Astrocyte of the spinal cord (primary cell): ENCODE data around the gene PDE8A.
"Not testable (repeated sequence)": the region's sequence is repeated elsewhere in the genome, so short reads cannot be mapped to it uniquely, and the experiment has no call there.

Source experiments
- DNase-seq: peaks from one replicate; pipeline ENCODE4 v3.0.0; 2011; ENCODE audit warnings: low read depth, low spot score
- H3K4me3 ChIP-seq: 2 replicates; pipeline ENCODE4 v1.5.1; 2011; ENCODE audit warnings: low read depth, mild to moderate bottlenecking, low read length, moderate library complexity
- in situ Hi-C: cut with HindIII; loops from 2 replicates; pipeline ENCODE4 v1.10.0; 2017; ENCODE audit warnings: low sequenced_read_pairs
- TF ChIP-seq, protein P1 (sequence below): IDR thresholded peaks from 2 replicates; pipeline ENCODE4 v1.5.1; 2012; ENCODE audit warnings: low read depth, mild to moderate bottlenecking, low read length, inconsistent platforms

Gene PDE8A

DNA sequence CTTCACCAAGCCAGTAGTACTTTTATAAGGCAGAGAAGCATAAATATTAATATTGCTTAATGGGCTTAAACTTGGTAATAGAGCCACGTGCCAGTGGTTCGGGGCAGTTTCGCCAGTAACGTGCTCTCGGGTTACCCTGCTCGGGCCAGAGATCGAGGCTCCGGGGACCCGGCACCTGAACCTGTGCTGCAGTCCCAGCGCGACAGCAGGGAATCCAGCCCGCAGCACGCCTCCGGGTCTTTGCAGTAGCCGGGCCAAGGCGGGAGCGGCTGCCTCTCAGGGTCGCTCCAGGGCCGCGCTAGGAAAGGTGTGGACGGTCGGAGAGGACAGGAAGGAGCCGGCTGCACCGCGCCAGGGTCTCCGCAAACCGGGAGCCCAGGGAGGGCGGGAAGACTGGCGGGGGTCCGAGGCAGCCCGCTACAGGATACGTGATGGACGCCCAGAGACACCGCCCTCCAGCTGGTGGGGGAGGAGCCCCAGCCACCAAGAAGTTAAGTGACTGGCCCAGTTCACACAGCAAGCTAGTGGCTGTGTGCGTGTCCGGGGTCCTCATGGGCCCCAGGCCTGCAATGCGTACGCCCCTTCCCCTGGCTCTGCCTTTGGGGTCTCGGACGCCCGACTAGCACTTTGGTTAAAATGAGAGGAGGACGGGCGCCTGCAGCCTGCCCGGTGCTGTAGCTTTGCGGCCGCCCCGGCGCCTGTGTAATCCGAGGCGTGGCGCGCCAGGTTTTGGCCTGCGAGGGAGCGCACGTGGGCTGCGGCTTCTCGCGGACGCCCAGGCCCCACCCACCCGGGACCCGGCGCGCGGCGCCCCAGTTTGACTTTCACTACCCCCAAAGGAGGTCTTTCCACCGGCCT is 1.2 kb upstream of the PDE8A start:
- H3K4me3 ChIP-seq: peak overlapping the region; percentile 80
- TF ChIP-seq, protein P1, sequence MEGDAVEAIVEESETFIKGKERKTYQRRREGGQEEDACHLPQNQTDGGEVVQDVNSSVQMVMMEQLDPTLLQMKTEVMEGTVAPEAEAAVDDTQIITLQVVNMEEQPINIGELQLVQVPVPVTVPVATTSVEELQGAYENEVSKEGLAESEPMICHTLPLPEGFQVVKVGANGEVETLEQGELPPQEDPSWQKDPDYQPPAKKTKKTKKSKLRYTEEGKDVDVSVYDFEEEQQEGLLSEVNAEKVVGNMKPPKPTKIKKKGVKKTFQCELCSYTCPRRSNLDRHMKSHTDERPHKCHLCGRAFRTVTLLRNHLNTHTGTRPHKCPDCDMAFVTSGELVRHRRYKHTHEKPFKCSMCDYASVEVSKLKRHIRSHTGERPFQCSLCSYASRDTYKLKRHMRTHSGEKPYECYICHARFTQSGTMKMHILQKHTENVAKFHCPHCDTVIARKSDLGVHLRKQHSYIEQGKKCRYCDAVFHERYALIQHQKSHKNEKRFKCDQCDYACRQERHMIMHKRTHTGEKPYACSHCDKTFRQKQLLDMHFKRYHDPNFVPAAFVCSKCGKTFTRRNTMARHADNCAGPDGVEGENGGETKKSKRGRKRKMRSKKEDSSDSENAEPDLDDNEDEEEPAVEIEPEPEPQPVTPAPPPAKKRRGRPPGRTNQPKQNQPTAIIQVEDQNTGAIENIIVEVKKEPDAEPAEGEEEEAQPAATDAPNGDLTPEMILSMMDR: no peak
- DNase-seq: peak; percentile 92
- in situ Hi-C loops: no loop called here

DNA sequence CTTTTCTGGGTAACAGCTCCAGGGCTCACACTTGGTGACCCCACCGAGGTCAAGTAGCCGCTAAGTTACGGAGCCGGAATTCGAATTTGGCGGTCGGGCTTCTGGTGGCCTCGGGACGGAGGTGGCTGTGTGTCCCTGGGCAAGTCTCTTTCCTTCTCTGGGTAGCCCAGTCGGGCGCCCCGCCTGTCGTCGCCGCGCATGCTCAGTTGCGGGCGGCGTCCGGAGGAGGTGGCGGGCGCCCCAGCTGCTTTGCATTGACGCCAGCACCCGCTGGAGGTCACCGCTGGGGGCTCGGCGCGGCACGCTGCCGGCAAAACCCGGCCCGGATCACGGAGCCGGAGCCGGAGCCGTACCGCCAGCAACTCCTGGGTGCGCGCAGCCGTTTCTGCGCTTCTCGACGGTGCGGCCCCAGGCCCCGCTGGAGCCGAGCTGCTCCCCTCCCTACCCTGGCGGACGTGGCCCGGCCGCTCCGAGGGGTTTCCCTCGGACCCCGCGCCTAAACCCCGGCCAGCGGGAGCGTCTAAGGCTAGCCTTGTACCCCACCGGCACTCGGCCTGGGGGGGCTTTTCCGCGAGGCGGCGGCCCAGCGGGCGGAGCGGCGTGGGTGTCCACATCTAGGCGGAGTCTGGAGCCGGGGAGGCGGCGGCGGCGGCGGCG is 474 bp upstream of the PDE8A start:
- DNase-seq: peak; percentile 98
- TF ChIP-seq, protein P1: no peak
- H3K4me3 ChIP-seq: peak overlapping the region; percentile 80
- in situ Hi-C loops: no loop called here

DNA sequence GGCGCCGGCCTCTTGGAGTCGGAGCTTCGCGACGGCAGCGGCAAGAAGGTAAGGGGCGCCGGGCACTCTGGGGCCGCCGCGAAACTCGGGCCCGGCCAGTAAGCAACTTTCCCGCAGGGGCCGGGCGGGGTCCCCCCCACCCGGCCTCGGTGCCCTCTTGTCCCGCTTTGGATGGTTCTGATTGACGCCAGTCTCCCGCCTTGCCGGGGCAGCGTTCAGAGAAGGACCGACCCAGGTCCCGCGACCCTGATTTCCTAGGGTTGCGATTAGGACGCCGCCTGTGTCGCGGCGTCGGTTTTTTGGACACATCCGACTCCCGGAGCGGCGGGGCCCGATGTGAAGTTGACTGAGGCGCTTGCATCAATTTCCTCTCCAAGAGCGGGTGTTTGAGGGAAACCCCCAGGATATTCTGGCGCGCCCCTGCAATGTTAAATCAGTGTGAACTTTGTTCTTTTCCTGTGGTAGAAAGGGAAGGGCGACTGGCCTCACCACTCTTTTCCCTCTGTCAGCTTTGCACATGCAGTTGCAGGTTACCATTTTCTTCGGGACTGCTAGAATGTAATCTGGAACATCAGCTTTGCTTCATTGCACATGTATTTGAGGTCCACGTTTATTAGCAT is 755 bp downstream of the PDE8A start:
- peak overlapping the region; percentile 80 for H3K4me3 ChIP-seq
- no peak for DNase-seq
- in situ Hi-C loops: no loop called here
- TF ChIP-seq, protein P1: no peak

DNA sequence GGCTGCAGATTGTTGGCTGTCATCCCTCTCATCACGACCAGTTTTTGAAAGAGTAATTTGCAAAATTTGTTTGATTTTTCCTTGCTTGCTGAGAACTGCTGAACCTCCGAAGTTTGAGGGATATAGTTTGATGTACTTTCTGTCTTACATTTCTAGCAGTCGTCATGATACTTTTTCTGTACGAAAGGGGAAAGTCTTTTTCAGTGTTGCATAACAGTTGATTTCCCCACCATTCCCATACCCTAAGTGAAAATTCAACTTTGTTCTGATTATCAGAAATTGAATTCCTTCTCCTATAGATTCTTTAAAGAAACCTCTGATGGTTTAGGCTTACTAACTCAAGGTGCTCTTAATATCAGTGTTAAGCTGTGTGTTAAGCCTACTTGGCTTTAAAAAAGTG is 1.6 kb downstream of the PDE8A start:
- H3K4me3 ChIP-seq: peak overlapping the region; percentile 80
- no peak for DNase-seq
- in situ Hi-C loops: no loop called here
- TF ChIP-seq, protein P1: no peak

DNA sequence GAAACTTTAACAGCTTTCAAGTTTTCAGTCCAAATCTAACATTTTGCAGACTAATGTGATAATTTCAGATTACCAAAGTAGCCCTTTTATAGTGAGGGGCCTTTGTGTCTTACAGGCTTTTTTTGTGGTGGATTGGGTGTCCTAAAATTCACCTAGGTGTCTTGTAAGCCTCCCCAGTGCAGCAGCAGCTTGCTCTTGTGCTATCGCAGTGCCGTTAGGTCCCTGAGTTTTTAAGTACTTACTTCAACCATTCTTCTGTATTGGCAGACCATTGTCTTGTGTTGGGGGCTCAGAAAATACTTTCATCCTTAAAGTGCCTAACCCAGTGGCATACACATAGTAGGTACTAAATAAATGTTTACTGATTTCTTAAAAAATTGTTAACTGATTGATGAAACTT is 2.1 kb downstream of the PDE8A start:
- no peak for DNase-seq
- no peak overlapping the region for H3K4me3 ChIP-seq
- TF ChIP-seq, protein P1: no peak
- in situ Hi-C loops: no loop called here

DNA sequence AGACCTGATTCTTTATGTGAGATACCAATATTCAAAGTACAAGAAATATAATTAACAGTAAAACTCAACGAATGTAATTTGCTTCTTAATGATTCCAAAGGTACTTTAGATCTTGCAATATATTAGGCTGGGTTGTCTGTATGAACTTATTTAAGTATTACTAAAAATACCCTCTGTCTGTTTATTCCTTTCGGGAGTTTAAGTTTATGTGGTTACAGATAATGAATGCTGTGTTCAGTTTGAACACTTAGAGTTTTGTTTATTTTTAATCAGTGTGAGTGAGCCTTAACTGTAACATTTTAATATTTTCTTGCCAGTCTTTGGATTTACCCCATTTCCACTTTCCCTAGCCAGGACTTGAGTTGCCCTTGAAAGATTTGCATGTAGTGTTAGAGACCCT is 3.5 kb downstream of the PDE8A start:
- no peak overlapping the region for H3K4me3 ChIP-seq
- in situ Hi-C loops: no loop called here
- DNase-seq: no peak
- TF ChIP-seq, protein P1: no peak

DNA sequence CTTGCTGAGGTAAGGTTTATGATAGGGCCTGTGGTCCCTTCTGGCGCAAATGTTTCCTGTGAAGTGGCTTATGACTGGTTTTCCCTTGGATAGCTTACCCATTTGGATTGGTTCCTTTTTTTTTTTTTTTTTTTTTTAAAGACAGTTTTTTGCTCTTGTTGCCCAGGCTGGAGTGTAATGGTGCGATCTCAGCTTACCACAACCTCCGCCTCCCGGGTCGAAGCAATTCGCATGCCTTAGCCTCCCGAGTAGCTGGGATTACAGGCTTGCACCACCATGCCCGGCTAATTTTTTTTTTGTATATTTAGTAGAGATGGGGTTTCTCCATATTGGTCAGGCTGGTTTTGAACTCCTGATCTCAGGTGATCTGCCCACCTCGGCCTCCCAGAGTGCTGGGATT is 5.7 kb downstream of the PDE8A start:
- in situ Hi-C loops, H3K4me3 ChIP-seq, DNase-seq: not testable (repeated sequence)
